M059J (cell line): ENCODE results near the gene TPO. TPM values are rescaled to one million over a fixed set of nuclear protein-coding genes. Genes with fewer than 3 reads are reported as not detected.

ENCODE experiments used
- DNase-seq: peaks from one replicate; pipeline ENCODE4 v3.0.0-alpha.2; 2012; ENCODE audit warnings: low read depth
- total RNA-seq: library from RNA; depleted of rRNA; stranded (reverse); fragments of >200 nt; shearing (Covaris generic); gene quantifications from 2 replicates; pipeline ENCODE4 v1.2.3, GENCODE V29; 2014

TPO gene
- total RNA-seq, 1 experiment from 2014 or later, result not detected

DNA sequence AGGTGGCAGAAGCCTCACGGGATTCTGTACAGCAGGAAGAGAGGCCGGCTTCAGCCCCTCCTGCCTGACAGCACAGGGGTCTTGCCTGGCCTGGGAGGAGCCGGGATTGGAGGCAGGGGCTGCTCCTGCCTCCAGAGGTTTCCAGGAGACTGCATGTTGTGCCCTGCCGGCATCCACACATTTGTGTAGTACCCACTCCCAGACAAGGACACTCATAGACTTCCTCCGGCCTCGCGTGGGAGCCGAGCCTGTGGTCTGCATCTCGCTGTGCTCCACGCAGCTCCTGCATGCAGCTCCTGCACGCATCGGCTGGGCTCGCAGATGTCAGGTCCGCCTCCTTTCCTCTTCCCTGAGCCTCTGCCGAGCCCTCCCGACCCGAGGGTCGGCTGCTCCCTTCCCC, 34.7 kb downstream of the TPO start:
- no peak for DNase-seq

DNA sequence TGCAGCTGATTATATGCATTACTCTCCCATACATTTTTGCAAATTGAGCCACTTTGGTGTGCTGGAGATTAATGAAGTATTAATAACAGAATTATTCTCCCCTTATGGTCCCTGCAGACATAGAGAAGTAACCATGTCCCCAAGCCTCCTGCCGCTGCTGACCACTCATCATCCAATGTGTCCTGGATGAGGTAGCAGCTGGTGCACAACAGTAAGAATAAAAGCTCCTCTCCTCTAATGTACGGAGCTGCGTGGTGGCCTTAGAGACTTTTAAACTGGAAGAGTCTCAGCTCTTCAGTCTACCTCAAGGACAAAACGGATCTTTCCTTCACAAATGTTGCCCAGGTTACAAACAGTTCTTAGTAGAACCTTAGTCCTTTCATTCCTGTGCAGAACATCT, 37.7 kb downstream of the TPO start:
- DNase-seq, result no peak

DNA sequence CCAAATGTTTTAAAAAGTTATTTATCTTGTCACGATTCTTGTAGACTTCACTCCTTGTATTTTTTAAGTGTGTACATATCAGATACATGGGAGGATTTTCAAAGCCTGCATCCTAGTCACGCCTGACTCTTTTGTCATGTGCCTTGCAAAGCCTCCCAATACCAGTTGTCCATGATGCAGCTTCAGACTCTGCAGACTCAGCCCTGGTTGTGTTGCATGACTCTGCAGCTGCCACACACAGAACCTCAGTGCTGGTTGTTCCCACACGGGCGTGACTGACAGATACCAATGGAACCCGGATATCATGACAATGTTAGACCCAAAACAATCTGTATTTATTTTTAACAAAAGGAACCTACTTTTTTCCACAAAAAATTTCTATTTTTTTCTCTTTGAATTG, 38.2 kb downstream of the TPO start:
- DNase-seq, result no peak

DNA sequence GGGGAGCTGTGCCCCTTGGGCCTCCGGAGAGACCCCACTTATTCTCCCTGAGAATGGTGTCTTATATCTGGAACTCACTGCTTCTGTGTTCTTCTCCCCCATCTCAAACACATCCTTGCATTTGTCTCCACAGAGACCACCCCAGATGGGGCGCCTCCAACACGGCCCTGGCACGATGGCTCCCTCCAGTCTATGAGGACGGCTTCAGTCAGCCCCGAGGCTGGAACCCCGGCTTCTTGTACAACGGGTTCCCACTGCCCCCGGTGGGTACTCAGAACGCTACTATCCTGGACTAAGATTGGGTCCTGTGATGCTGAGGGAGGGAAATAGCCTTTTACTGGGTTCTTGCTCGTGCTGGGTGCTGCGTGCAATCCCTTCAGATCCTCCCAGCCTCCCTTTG, 40.3 kb downstream of the TPO start:
- no peak for DNase-seq

DNA sequence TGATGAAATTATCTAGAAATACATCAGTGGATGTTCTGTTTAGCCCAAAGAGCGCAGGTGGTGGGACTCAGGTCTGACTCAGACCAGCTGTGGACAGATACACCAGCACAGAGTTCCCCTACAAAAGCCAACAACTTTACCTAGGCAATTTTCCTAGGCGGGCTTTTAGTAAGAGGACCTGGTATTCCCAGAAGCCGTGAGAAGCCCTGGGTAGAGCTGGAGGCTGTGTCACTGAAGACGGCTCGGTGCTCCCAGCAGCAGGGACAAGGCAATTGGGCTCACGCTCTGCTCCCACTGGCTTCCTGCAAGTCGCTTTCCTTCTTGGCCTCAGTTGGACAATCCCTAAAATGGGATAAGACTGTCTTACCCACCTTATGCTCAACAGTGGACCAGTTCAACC, 41.1 kb downstream of the TPO start:
- no peak for DNase-seq

DNA sequence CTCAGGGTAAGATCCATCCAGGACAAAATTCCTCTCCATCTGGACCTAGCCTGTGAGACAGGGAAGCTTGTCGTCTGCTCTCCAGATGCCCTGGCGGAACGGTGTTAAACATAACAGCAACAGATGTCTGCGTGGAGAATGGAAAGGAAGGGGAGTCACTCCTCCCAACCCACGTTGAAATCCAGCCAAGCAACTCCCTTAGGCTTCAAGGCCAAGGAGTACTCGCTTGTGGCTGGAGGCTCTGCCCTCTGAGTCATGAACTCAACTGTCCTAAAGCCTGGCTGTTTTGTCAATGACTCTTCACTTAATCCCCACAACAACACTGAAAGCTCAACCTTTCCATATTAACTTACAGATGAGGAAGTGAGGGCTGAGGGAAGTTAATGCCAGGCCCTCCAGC, 42.2 kb downstream of the TPO start:
- DNase-seq, result peak; percentile 34

DNA sequence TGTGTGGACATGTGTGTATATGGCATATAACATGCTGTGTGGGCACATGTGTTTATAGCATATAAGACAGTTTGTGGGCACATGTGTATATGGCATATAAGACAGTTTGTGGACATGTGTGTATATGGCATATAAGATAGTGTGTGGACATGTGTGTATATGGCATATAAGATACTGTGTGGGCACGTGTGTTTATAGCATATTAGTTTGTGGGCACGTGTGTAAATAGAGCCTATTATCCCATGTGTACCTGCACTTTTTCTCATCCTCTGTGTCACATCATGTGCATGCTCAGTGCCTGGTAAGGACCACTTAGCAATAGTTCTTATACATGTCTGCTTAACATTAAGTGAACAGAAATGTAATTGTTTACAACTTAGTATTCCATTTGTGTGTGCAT, 45.2 kb downstream of the TPO start:
- no peak for DNase-seq

DNA sequence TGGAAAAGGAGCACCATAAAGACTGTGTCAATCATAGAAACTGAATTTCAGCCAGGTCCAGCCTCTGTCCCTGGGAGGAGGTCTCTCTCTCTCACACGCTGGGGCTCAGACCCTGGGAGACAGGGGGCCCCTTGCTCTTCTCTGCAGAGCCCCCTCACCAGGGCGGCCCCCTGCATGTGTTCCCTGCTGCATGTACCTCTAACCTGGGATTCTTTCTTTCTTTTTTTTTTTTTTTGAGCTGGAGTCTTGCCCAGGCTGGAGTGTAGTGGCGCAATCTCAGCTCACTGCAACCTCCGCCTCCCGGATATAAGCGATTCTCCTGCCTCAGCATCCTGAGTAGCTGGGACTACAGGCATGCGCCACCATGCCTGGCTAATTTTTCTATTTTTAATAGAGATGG, 46.5 kb downstream of the TPO start:
- no peak for DNase-seq

DNA sequence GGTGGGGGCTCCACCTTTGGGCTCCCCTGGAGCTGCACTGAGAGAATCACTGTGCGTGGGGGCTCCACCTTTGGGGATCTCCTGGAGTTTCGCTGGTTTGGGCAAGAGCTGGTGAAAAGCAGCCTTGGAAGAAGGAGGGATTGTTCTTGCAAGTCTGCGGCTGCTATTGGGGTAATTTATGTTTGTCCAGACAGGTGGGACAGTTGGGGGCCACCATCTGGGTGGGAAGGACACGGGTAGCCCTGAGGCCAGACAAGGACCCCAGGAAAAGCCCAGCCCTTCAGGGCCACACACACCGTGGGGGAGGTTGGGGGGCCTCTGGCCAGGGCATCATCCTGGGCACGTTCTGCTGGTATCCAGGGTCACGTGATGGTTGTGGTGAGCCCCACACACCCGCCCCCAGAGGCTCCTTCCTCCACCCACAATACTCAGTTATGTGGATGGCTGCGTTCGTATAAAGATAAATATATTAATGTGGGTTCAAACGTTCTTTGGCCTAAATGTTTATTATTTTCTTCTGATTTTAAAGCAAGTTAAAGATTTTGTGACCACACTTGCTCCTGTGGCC, 47.7 kb downstream of the TPO start:
- no peak for DNase-seq

DNA sequence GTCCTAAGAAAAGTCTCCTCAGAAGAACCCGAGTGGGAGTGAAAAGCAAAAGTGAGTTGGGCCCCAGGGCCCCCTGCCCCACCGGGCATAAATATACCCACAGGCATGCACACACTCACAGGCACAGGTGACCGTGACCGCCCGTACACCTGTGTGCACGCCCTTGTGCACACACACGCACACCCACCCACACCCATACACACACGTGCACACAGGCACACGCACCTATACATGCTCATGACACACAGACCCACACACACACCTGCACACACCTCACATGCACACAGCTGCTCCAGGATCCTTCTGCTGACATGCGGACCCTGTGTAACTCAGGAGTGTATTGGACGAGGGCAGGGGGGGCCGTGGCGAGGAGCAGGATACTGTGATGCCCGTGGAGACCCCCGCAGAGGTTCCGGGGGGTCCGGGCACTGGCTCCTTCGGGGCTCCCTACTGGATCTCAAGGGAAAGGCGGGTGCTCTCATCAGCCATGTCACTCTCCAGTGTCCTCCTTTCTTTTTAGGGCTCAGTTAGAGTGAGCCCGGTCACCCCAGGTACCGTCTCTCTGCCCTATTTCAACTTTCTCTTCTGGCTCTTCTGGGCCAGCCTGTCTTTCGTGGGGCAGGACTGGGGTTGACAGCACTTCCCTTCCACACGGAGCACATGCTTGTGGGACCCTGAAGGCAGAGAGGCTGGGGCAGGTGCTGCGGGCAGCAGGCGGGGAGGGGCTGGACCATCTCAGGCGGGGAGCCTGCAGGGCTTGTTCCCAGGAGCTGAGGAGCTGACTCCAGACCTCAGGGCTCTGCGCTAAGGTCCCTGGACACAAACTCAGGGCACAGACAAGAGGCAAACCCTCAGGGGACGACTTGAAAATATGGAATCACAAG, 48.5 kb downstream of the TPO start:
- no peak for DNase-seq

DNA sequence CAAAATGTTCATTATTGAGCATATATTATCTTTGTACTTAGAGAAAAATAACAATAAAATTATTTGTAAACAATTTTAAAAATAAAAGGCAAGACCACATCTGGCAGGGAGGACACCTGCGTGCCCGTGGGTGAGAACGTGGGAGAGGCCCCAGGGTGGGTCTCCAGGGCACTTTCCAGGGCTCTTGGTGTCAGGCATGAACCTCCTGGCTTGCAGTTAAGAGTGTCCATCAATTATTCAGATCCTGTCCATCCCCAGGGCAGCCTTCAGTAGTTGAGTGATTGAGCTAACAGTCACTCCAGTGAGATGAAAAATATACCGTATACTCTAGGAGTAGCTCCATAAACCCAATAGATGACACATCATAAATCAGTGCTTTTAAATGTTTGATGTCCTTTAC, 49.7 kb downstream of the TPO start:
- no peak for DNase-seq

DNA sequence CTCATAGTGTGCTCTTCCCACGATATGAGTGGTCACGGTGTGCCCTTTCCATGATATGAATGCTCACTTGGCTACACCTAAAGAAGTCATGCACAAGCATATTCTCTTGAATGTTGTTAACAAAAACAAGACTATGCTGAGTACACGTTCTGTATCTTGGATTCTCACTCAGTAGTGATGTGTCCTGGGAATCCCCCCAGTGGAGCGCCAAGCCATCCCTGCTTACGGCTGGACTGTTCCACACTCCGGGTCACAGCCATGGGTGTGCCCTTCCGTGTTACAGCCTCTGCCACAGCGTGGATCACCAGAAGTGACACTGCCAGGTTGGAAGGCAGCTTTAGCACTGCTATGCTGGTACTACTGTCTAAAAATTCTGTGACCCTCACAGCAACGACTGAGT, 59.1 kb downstream of the TPO start:
- no peak for DNase-seq

DNA sequence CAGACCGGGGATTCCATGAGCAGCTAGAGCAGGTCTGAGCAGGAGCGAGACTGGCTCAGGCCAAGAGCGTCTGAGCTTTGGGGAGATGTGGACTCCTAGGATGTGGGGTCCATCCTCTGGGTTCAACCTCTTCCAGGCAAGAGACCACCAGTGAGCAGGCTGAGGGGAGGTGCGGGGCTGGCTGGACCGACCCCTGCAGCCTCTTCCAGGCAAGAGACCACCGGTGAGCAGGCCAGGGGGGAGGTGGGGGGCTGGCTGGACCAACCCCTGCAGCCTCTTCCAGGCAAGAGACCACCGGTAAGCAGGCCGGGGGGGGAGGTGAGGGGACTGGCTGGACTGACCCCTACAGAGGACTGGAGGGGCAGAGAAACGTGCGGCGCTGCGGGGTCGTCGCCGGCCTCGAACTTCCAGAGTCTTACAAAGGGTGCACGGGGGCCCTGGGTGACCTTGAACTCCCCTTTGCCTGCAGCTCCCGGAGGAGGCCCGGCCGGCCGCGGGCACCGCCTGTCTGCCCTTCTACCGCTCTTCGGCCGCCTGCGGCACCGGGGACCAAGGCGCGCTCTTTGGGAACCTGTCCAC, 63.4 kb downstream of the TPO start:
- no peak for DNase-seq

DNA sequence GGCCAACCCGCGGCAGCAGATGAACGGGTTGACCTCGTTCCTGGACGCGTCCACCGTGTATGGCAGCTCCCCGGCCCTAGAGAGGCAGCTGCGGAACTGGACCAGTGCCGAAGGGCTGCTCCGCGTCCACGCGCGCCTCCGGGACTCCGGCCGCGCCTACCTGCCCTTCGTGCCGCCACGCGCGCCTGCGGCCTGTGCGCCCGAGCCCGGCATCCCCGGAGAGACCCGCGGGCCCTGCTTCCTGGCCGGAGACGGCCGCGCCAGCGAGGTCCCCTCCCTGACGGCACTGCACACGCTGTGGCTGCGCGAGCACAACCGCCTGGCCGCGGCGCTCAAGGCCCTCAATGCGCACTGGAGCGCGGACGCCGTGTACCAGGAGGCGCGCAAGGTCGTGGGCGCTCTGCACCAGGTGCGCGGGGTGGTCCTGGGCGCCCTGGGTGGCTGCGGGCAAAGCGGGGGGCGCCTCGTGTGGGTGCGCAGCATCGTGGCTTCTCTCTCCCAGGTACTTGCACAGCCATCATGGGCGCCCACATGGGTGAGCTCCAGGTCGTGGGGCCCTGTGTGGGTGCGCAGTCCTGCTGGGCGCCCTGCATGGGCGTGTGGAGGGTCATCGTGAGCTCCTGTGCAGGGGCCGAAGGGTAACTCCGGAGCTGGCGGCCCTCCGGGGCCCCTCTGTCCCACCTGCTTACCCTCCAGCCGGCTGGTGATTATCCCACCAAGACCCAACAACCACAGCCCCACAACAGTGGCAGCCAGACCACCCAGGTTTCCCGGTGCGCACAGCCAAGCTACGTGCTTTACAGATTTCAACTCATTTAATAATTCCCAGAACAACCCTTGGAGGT, 64.2 kb downstream of the TPO start:
- no peak for DNase-seq

DNA sequence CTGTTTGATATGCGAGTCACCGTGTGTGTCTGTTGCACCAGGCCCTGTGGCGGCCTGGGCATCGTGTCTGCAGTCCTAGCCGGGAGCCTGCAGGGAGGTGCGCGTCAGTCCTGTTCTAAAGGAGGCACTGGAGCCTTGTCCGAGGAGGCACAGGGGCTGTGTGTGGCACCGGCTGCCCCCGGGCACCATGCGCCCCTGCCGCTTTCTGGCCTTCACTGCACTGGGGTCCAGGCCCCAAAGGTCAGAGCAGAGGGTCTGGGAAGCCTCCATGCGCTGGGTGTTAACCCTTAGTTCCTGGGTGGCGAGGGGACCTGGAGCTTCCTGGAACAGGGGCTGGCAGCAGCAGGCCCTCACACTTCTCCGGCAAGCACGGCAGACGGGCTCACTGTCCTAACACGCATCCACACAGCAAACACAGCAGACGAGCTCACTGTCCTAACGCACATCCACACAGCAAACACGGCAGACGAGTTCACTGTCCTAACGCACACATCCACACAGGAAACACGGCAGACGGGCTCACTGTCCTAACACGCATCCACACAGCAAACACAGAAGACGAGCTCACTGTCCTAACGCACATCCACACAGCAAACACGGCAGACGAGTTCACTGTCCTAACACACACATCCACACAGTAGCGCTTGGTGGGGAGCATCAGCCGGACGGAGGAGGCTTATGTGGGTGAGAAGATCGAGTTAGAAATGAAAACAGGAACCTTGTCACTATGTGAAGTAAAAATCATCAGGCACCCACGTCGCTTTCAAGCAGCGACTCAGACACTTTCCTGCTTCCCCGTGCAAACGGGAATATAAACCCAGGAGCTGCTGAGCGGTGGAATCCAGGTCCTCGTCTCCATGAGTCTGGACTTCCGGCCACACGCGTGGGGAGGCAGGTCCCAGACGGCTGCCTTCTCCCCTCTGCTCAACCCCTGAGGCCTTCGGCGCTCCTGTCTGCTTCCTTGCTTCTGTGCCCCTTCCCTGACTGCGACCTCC, 65.3 kb downstream of the TPO start:
- no peak for DNase-seq

DNA sequence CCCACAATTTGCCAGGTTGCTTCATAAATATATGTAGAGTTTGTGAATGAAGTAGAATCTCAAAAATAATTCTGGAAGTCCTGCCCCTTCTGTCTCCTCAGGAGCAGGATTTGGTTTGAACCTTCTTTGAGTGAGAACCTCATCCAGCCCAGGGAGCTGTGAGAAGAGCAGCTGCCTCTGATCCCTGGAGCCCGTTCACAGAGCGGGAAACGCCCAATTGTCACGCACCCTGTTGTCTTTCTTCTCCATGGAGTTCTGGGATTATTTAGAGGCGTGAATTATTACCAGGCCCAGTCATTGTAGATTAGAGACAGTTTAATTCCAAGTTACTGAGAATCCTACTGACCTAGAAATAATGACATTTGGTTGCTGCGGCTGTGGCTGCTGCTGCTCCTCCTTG, 66.1 kb downstream of the TPO start:
- no peak for DNase-seq

DNA sequence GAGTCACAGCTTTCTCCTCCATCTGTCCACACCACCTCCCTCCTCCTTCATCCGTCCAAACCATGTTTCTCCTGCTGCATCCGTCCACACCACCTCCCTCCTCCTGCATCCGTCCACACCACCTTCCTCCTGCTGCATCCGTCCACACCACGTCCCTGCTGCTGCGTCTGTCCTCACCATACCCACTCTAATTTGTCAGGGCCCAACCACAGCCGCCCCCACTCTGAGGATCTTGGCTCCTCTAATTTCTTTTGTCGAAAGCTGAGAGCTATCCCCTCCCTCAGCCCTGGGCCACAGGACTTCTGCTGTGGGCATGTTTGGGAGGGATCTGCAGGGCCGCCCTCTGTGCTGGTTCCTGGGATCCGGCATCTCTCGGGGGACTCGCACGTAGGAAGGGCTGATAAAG, 67.4 kb downstream of the TPO start:
- DNase-seq, result no peak

DNA sequence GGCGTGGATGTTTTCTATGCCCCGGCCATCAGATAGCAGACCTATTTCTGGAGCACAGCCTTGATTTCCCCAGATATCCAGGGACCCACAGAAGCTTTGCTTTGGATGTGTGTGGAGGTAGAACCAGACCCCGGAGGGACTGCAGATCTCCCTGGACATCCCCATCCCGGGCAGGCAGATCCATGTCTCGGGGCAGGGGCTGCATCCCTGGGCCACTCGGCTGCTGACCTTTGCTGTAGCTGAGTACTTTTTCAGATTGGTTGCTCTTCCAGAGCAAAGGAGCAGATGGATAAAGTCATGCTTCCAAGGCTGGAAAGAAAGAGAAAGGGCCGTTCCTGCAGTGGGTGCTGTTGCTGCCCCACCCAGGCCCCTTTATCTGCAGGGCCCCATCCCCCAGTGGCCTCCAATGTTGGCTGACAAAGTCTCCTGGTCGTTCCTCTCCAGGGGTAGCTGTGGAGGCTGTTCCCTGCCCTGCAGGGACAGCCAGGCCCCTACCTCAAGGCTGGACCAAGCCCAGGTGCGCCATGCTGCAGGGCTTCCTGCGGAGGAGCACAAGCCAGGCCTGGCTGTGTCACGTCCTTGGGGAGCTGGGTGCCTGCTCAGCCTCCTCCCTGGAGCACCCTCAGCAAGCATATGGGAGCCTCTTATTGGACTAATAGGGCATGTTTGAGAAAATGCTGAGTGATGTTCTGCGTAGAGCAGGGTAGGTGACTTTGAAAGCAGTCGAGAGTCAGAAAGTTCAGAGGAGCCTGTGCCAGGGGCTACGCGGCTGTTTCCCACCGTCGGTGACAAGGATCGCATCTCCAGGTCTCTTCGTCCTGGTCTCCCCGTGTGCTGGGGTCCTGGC, 68.4 kb downstream of the TPO start:
- DNase-seq, result no peak

DNA sequence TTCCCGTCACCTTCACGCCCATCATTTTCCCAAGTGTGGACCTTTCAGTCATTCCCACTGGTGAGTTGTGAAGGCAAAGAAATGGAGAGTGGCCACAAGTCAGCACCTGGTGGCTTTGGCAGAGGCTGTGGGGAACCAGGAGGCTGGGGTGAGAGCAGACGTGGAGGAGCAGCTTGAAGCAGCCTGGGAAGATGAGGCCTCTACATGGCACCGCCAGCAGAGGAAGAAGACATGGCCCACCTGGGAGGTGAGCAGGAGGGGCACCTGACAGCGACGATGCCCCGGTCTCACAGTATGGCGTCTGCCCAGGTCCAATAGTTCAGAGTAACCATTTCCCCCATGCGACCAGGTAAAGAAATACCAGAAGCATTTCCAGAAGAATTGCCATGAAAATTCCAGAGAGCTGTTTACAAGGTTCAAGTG, 69.0 kb downstream of the TPO start:
- no peak for DNase-seq

DNA sequence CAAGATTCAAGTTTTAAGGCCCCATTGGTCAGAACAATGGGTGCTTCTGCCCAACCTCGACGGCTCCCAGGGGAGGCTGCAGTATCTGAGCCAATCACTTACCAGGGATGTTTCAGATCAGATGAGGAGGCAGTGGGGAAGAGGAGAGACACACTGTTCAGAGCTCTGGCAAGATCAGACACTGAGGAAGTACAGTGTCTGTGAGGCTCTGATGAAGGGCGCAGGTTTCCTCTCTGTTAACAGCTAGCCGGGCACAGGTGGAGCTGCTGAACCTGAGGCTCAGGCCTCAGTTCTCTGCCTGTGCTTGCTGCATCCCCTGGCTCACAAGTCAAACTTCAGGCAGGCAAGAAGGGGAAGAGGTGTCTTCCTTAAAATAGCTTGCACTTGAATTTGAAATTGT, 69.7 kb downstream of the TPO start:
- DNase-seq, result no peak
